Femur (tissue), 1 donor: ENCODE data around the gene DNAH10.

Experiments
- DNase-seq: peaks from one replicate; pipeline ENCODE4 v3.0.0-alpha.2; 2017

The DNAH10 gene

GRCh38 chr12:123889848-123890535, 127.9 kb downstream of the DNAH10 start:
- DNase-seq: no peak

- DNase-seq: no peak
Observed at GRCh38 chr12:123890536-123890902, 128.4 kb downstream of the DNAH10 start.

- DNase-seq: no peak
Observed at GRCh38 chr12:123891011-123891410, 128.9 kb downstream of the DNAH10 start.

- DNase-seq: no peak
Observed at GRCh38 chr12:123891516-123892179, 129.5 kb downstream of the DNAH10 start.

- DNase-seq: no peak
Observed at GRCh38 chr12:123892180-123892559, 130.1 kb downstream of the DNAH10 start.

- no peak for DNase-seq
Observed at GRCh38 chr12:123892853-123893252, 130.8 kb downstream of the DNAH10 start.

DNA sequence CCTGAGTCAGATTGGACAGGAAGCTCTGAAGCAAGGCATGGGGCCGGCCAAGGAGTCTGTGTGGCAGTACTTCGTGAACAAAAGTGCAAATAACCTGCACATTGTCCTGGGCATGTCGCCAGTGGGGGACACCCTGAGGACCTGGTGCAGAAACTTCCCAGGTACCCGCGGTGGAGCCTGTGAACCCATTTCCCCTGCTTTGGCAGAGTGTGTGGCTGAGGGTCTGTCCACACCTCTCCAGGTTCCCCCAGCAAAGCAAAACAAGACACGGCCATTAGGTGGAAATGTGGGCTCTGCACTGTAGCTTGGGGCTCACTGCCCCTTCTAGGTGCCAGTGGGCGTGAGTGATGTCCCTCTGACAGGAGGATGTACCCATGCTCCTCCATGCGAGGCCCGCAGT, 131.2 kb downstream of the DNAH10 start:
- DNase-seq: no peak

DNA sequence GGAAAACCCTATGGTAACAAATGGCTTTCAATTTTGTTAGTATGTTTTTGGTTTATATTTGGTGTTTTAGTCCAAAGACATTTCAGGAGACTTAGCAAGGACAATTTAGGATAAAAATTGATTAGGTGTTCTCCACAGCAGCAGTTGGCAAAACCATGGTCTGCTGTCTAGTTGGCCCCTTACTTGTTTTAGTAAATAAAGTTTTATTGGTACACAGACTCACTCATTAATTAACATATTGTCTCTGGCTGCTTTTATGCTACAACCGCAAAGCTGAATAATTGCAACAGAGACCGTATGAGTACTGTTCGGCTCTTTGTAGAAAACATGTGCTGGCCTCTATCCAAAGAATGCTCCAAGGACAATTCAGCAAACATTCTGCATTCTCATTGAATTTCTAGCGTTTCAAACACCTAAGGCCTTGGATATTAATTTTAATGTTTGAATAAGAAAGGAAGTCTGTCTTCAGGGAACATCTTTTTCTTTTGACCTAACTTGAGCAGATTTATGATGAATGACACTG, 132.8 kb downstream of the DNAH10 start:
- no peak for DNase-seq

DNA sequence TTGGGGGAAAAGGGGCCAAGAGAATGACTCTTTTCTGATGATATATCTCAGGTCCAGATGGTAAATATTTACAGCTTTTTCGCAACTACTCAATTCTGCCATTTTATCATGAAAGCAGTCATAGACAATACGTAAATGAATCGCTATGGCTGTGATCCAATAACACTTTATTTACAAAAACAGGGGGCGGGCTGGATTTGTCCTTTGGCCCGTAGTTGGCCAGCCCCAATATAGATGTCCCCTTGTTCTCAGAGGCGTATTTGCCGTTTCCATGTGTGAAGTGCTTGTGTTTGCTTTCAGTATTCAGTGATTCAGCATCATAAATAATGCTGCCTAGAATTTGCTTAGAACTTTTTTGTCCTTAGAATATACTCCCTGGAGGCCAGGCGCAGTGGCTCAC, 133.3 kb downstream of the DNAH10 start:
- no peak for DNase-seq

- no peak for DNase-seq
Observed at GRCh38 chr12:123896767-123897166, 134.7 kb downstream of the DNAH10 start.

- DNase-seq: no peak
Observed at GRCh38 chr12:123897221-123897620, 135.1 kb downstream of the DNAH10 start.

DNA sequence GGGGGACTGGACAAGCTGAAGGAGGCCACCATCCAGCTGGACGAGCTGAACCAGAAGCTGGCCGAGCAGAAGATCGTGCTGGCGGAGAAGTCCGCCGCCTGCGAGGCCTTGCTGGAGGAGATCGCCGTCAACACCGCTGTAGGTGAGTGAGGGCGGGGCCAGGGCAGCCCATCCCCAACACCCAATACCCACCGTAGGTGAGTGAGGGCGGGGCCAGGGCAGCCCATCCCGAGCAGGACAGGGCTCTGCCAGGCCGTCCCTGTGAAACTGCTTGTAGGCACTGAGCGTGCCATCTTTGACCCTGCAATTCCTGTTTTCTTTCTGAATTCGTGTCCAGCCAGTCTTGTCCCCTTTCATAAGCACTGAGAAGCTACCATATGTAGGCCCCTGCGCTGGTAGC, 136.6 kb downstream of the DNAH10 start:
- DNase-seq: no peak

DNA sequence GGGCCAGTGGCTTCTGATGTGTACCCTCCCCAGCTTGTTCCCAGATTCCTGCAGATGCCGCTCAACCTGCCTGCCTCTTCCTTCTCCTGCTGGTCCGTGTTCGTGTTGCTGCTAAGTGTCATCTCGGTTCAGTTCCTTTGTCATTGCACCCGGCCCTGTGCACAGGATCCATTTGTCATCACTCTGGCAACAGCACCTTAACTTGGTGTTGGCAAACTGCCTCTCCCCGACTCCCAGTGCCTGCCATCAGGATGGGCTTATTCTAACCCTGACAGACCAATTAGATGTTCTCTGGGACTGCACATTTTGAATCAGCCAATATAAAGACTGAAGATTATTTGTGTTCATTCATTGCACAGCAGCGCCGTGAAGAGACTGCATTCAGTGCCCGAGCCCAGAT, 137.3 kb downstream of the DNAH10 start:
- no peak for DNase-seq

GRCh38 chr12:123900871-123901376, 138.8 kb downstream of the DNAH10 start:
- DNase-seq: no peak

DNA sequence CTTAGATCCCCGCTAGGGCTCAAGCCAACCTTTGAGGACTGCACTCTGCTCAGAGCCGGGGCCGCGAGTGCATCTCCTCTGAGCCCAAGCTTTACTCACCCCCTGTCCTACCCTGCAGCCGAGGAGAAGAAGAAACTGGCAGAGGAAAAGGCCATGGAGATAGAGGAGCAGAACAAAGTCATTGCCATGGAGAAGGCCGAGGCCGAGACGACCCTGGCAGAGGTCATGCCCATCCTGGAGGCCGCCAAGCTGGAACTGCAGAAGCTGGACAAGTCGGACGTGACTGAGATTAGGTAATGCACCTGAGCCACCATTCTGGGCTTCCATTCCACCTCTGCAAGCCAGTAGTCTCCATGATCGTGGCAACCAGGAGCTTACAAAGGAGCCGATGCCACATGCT, 140.7 kb downstream of the DNAH10 start:
- peak; percentile 9 for DNase-seq

DNA sequence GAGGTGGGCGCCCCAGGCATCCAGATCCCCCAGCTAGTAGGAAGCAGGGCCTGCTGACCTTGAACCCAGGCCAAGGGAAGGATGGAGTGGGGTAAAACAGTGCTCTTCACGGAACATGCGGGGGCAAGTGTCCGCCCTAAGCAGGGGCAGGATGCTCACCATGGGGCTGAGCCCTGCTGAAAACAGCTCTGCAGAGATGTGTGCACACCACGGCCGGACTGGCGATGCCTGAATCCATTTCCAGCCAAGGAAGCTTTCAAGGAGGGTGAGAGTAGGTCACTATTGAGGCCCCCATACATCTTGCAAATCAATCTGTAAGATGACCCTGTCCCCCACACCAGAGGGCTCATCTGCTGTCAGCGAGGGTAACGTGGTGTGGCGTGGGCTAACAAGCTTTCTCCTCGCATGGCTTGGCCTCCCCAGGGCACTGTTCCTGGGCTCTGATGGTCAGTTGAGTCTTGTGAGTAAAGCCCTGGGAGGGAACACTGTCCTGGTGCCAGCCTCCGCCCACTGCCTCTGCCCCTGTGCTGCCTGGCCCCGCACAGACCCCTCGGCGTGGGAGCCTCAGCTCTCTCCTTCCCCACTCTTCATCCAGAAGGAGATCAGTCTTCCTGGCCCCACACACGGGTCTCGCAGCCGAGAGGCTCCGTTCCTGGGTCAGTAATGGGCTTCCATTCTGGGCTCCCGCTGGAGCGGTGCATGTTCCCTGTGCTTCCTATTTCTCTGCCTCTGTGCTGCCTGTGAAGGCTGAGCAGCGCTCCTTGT, 141.4 kb downstream of the DNAH10 start:
- DNase-seq: no peak

- DNase-seq: peak; percentile 61
Observed at GRCh38 chr12:123905319-123905925, 143.3 kb downstream of the DNAH10 start.

- no peak for DNase-seq
Observed at GRCh38 chr12:123906711-123907420, 144.8 kb downstream of the DNAH10 start.

DNA sequence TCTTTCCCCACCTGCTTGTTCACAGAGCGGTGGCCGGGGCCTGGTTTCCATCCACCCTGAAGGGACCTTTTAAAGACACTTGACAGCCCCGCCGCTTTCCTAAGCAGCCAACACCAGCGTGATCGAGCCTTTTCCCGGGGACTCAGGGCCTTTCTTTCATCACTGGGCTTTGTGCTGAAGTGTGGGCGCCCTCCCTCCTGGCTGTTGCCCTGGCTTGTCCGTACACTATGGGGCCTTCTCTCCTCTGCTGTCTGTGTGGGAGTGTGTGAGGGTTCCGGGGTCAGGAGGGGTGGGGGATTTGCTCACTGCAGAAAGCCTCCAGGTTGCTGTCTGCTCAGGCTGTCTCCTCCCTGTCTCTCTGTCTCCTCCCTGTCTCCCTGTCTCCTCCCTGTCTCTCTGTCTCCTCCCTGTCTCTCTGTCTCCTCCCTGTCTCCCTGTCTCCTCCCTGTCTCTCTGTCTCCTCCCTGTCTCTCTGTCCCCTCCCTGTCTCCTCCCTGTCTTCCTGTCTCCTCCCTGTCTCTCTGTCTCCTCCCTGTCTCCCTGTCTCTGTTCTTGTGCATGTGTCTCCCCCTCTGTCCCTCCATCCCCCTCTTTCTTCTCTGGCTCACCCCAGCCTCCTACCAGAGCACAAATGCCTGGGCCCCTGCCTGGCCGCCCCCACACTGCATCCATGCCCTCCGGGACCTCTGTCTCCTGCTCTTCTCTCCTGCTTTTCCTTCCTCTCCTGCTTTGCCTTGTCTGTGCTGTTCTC, 145.8 kb downstream of the DNAH10 start:
- DNase-seq: no peak

- no peak for DNase-seq
Observed at GRCh38 chr12:123908884-123909725, 147.0 kb downstream of the DNAH10 start.

GRCh38 chr12:123910057-123910456, 148.0 kb downstream of the DNAH10 start:
- no peak for DNase-seq
